HG03575 (cell line): ENCODE data around the gene TTC28.

Source experiments
- ATAC-seq: cut with Tn5 transposase; IDR thresholded peaks from one replicate; pipeline ENCODE4 v1.9.1; 2021; ENCODE audit not compliant: unreplicated experiment, insufficient number of reproducible peaks, low FRiP score; ENCODE audit errors: extremely low read depth

The TTC28 gene

DNA sequence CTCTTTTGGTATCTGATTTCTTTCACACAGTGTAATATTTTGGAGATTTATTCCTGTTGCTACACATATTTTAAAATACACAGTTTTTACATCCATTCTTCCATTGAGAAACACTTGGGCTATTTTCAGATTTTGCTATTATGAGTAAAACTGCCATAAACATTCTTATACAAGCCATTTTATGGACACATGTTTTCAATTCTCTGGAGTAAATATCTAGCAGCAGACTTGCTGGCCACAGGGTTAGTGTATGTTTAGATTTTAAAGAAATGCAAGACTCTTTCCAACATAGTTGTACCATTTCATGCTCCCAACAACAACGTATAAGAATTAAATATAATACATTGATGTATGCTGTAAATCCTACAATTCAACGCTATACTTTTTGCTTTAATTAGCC lies 399.8 kb downstream of the TTC28 start:
- ATAC-seq, result no peak

DNA sequence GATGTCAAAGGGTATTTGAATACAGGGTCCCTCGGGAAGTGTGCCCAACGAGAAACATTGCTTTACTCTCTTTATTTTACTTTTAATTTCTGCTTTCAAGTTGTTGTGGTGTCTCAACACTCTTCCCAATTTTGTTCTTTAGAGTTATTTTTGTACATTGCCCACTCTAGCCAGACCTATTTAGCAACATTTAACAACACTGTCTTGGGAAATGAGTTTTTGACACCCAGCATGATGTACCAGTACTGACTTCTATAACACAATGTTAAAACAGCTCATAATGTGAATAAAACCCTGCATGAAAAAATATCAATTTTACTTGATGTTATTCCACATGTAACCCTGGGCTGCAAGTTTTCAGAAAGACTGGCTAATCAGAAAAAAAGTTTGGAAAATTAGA lies 410.4 kb downstream of the TTC28 start:
- no peak for ATAC-seq

DNA sequence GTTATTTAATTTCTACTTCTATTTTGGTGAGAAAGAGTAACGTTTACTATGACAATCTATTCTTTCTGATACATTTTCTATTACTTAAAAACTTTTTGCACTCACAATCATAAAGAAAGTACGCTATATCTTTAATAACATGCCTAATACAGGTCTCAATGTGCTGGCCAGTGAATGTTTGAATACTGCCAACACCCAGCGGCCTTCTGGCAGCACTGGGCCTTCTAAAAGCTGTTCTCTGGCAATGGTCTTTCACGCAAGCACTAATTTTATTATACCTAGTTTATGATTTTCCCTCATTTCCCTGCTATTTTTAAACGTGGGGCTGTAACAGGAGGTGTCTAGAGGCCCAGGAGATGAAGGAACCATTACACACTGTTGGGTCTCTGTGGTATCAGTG lies 410.8 kb downstream of the TTC28 start:
- no peak for ATAC-seq

DNA sequence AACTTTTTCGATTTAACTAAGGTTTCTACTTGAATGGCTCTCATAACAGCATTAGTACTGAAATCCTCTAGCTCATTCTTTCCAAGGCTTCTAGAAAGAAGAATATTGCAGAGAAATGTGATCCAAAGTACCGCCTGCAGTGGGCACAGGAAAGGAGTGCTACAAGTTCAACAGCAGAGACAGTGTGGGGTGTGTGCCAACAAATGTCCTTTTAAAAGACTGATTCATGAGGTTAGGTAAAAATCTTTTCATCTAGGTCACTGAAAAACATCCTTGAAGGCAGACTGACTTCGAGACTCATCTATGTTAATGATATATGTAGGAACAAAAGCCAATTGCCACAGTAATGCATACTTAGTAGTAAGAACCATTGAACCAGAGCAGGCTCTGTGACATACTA lies 411.5 kb downstream of the TTC28 start:
- no peak for ATAC-seq

DNA sequence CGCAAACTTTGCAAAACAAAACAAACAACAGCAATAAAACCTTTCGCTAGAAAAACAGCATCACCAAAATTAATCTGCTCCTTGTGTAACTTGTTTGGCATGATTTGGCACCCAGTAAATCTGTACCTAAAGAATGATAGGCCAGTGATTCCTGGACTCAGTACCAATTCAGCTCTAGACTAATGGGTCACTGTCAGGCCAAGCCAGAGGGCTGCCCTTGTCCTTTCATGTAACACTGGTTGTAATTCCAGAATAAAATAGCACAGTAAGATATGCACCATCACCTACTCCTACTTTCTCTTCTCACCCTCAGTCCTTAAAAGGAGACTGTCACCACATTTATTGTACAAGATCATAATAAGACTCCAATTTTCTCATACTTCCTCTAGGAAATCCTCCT lies 419.0 kb downstream of the TTC28 start:
- ATAC-seq, result no peak

DNA sequence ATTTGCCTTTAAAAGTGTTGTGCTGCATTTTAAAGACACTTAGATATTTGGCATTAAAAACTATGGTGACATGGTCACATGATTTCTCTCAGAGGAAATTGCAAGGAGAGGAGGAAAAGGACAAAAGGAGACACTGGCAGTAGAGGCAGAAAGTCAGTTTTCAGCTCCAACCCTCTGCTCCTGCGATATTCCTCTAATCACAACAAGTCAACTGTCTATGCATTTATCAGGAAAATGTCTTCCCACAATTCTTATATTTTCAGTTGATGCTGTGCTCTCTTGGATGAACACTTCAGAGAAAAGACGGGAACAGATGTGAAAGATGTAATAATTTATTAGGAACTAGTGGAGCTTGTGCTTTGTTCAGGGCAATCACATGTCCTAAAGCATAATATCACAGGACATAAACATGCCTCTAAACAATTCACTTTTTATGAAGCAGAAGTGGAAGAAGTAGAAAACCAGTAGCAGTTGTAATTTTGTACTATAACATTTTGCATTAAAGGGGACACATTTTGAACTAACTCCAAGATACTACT lies 419.8 kb downstream of the TTC28 start:
- ATAC-seq, result no peak

DNA sequence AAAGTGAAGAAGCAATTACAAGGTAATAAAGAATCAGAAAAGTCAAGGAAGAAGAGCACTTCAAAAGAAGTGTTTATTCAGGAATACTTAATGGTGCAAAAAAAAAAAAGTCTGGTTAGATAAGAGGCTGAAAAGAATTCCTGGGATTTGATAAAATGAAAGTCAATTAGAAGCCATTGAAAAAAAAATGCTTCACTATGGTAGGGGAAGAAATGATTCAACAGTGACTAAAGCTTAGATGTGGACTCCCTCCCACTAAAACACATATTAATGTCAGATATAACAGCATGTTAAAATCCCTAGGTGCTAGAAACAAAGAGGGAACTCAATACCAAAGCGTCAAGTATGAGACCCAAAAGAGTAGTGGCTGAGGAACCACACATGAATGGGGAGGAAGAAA lies 425.2 kb downstream of the TTC28 start:
- ATAC-seq, result no peak

DNA sequence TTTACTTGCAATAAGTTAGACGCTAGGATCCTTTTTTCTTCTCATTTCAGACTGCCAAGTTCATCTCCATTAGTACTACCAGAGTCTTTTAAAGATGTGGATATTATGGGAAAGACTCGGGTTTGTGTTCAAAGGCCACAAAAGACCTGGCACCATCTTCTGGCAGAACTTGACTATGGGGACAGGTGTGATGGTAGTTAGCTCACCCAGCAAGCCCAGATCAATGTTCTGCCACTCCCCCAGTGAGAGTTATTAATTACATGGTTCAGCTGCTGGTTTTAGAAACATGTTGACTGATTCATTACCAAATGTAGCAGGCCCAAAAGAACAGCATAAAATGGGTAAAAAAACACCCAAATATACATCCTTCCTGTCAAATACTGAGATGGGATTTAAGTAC lies 427.1 kb downstream of the TTC28 start:
- no peak for ATAC-seq

DNA sequence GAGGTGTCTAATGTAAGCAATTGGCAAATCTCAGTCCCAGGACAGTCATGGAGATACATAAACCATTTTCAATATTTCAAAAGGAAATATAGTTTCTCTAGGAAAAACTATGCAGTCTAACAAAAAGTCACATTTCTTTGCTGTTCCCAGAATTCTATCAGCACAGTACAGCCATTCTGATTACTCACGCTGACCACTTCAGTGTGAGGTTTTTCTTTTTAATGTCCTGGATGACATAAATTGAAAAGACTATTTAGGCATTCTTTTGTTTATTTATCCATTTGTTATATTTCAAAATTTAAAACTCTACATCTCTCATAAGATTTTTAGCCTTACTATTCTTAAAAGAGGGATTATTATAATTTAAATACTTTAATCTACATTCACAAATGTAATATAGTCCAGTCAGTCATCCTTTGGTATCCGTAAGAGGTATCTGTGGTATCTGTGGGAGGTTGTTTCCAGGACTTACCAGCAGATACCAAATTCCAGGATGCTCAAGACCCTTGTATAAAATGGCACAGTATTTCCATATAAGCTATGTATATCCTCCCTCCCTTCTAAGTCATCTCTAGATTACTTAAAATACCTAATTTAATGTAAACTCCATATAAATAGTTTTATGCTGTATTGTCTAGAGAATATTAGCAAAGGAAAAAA lies 429.5 kb downstream of the TTC28 start:
- no peak for ATAC-seq

DNA sequence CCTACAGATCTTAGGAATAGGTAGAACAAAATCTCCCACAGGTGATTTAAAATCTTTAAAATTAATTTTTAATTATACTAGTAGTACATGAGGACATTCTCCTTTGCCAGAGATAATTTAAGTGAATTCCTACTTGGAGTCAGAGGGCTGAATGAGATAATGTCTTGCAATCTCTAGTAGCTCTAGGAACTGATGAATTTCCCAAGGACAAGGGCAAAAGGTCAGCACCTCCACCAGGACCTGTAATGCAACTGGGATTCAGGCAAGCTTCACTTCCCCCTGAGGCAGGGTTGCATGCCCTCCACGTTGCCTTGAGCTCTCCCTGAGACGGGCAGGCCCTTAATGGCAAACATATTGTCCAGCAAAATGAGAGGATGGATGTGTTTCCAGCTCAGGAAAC lies 430.2 kb downstream of the TTC28 start:
- no peak for ATAC-seq

DNA sequence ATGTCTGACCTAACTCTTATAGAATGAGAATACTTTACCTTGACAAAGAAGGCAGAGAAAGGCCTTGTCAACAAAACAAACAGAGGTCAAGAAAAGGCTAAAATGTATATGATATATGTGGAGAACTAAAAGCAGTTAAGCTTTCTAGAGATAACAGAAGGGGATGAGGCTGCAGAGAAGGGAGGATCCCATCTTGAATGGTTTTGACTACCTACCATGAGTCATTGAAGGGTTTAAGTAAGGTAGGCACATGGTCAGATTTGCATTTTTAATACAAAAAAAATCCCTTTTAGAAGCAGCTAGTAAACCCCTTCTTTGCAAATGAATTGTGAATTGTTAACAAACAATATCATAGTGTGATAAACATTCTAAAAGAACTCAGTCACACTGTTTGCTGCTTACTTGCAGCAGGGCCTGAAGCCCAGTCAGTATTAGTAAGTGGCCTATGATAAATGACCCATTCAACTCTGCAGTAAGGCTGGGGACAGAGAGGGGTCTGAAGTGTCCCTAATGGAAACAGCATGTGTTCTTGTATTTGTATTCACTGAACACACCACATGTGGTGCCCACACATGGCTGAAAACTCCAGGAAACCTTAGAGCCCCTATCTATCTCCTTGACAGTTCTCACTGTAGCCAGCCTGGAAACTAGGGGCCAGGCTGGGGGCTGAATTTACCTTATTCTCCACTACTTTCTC lies 431.8 kb downstream of the TTC28 start:
- no peak for ATAC-seq

DNA sequence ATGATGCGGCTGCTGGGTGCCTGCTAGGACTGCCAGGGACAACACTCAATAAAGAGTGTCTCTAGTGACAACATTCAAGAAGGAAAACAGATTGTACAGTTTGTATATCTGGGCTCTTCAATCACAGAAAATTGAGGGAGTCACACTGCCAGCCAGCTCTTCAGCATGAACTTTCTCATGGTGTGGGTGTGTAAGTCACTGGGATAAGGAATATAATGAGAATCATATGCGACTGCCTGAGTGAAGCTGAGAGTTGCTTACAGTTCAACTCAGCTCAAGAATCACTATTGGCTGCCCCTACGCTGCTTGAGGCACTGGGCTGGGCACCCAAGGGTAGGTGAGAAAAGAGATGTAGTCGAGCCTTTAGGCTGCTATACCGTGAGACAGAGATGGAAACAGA lies 432.5 kb downstream of the TTC28 start:
- ATAC-seq, result no peak

DNA sequence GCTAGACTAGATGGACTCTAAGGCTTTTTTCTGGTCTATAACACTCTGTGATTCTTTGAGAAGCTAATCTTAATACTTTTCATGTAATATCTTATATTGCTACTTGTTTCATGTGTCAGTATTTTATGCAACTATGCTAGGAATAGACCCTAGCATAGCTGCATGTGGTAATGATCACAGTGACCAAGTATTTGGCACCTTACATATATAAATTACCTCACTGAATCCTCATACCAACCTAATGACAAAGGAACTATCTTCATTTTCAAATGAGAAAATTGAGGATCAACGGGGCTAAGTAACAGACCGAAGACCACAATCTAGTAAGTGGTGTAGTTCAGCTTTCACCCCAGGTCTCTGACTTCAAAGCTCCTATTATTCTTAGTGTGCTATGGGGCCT lies 433.2 kb downstream of the TTC28 start:
- ATAC-seq, result no peak

DNA sequence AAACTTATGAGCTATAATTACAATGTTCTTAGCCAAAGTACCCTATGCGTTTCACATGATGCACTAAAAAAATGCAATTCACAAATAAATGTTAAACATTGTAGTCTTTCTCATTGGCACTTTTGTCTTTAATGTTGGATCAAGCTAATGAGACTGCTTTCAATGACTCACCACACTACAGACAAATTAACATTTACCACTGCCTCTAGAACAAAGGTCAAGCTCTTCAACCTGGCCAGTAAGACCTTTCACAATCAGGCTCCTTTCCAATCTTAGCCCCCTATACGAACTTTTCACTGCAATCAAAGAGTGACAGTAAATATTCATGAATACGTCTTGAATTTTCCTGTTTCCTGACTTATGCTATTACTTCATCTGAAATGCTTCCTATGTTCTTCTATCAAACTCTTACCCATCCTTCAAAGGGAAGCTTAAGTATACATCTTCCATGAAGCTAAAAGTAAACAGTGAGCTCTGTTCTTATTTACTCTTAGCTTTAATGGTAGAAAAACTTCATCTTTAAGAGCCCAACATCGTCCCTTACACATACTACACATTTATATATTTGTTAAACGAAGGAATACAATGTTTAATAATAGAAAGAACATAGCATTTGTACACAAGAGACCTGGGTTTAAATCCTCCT lies 433.9 kb downstream of the TTC28 start:
- no peak for ATAC-seq

DNA sequence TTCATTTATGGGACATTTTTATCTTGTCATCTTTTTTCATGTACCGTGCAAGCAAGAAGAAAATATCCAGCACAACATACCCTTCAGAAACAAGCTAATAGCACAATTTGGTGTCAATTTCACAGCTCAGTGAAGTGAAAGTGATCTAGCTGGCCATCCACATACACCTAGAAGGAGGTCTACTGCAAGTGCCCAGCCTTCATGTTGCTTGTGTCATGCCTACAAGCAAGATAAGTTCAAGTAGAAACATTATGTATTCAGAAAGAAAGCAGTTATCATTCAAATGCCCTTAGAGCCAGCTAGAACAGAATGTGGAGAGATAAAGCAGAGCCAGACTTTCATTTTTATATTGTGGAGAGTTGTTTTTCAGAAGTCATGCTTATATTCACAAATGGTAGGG lies 434.9 kb downstream of the TTC28 start:
- no peak for ATAC-seq

DNA sequence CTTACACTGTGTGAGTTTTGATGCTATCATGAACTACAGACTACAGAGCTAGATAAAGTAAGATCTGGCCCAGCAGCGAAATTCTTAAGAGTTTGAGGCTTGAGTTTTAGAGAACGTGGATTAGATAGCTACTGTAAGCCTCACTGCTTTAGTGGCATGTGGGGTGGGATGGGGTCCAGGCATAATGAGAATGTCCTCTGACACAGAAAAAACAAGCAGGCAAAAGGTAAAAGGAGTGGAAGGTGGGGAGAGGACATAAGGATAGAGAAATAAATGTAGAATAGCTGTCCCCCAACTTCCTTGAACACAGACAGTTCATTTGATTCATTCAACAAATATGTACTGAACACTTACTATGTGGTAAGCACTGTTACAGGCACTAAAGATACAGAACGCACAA lies 436.1 kb downstream of the TTC28 start:
- no peak for ATAC-seq

DNA sequence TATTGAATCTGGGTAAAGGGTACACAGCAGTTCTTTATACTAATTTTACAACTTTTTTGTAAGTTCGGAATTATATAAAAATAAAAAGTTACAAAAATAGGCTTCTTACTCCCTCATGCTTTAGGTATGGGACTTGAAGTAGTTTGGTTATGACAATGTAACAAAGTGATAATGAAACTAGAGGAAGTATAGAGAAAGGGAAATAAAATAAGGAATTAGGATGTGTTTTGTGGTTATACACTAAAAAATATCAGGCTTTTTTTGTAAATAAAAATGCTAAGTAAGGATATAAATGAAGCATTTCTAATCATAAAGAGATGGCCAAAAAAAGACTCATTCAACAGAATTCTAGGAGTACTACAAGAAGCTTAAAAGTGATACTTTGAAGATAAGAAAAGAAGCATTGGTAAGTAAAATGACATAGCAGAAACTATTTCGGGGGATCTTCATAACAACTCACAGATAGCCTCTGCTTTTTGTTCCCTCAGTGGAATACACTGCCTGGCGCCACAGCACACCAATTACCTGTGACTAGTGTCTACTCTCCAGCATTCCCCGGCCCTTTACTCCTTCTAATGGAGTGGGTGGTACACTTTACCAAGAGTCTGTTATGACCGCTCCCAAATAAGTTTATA lies 437.9 kb downstream of the TTC28 start:
- ATAC-seq, result no peak

DNA sequence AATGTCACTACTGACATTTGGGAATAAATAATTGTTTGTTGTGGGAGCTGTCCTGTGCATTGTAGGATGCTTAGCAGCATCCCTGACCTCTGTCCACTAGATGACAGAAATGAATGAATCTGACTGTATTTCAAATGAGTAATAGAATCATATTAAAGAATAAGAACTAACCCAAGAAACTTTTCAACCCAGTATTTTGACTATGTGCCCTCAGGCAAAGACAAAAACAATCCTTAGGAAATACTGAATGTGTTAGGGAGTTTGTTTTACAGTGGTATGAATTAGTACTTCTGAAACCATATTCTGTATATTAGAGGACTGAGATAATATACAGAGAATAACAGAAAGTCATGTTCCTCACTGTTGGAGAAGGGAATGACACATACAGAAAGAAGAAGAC lies 439.7 kb downstream of the TTC28 start:
- ATAC-seq, result no peak

DNA sequence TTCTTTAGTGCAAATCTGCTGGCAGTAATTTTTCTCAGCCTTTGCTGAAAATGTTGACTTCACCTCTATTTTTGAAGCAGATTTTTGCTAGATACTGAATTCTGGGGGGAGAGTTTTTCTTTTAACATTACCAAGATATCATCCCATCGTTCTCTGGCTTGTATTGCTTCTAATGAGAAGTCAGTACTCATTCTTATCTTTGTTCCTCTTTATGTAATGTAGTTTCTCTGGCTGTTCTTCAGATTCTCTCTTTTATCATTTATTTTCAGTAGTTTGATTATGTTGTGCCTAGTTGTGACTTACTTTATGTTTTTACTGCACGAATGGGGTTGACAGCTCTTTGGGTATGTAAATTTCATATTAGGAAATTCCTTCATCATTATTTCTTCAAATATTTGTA lies 441.9 kb downstream of the TTC28 start:
- no peak for ATAC-seq

DNA sequence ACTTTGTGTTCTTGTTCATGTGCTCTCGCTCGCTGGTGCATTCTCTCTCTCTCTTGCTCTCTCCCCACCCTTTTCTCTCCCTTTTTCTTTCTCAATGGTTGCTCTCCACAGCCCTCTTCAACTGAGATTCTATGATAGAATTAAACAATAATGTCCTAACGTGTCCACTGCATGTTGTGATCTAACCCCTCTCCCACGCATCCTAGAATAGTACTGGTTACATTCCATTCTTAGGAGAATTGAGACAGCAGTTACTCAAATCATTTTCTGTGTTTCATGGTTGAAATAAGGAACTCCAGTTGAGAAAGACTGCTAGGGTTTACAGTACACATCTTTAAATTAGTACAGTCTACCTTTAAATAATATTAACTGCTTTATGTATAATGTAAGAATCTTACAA lies 442.5 kb downstream of the TTC28 start:
- ATAC-seq, result no peak
